ENCODE results near the gene NLRC3. TPM values are rescaled to one million over a fixed set of nuclear protein-coding genes. Genes with fewer than 3 reads are reported as not detected.

NLRC3 gene
- total RNA-seq, 1 experiment from 2014 or later: 0.26 TPM

DNA sequence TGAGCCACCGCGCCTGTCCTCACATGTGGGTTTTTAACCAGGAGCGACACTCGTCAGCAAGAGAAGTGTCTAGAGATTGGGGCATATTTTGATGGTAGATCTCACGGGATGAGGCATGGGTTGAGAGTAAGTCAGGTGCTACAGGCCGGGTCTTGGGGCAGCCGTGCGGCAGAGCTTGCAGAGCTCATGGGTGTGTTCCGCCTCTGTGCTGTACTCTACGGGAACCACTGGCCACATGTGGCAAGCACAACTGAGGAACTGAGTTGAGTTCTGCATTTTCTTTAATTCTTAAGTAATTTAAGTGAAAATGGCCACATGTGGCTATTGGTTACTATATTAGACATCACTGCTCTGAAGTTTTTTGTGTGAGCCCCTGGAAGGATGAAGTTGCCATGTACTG, 66.8 kb downstream of the NLRC3 start:
- TF ChIP-seq ZNF396 (CRISPR knock-in tag; IDR thresholded peaks at IDR 0.05; ENCODE audit: borderline replicate concordance) (no peak), JAZF1 (CRISPR knock-in tag; IDR thresholded peaks at IDR 0.05) (no peak), CBFB (CRISPR knock-in tag; IDR thresholded peaks at IDR 0.05; ENCODE audit: low read depth) (no peak), KAT7 (CRISPR knock-in tag; IDR thresholded peaks at IDR 0.05; ENCODE audit: borderline replicate concordance) (no peak), ZNF232 (CRISPR knock-in tag; IDR thresholded peaks at IDR 0.05) (no peak)
- TF ChIP-seq, protein P1, sequence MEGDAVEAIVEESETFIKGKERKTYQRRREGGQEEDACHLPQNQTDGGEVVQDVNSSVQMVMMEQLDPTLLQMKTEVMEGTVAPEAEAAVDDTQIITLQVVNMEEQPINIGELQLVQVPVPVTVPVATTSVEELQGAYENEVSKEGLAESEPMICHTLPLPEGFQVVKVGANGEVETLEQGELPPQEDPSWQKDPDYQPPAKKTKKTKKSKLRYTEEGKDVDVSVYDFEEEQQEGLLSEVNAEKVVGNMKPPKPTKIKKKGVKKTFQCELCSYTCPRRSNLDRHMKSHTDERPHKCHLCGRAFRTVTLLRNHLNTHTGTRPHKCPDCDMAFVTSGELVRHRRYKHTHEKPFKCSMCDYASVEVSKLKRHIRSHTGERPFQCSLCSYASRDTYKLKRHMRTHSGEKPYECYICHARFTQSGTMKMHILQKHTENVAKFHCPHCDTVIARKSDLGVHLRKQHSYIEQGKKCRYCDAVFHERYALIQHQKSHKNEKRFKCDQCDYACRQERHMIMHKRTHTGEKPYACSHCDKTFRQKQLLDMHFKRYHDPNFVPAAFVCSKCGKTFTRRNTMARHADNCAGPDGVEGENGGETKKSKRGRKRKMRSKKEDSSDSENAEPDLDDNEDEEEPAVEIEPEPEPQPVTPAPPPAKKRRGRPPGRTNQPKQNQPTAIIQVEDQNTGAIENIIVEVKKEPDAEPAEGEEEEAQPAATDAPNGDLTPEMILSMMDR (IDR thresholded peaks at IDR 0.05): no peak
- TF ChIP-seq, protein P2, sequence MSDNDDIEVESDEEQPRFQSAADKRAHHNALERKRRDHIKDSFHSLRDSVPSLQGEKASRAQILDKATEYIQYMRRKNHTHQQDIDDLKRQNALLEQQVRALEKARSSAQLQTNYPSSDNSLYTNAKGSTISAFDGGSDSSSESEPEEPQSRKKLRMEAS (CRISPR knock-in tag; IDR thresholded peaks at IDR 0.05): no peak
- TF ChIP-seq, protein P3, sequence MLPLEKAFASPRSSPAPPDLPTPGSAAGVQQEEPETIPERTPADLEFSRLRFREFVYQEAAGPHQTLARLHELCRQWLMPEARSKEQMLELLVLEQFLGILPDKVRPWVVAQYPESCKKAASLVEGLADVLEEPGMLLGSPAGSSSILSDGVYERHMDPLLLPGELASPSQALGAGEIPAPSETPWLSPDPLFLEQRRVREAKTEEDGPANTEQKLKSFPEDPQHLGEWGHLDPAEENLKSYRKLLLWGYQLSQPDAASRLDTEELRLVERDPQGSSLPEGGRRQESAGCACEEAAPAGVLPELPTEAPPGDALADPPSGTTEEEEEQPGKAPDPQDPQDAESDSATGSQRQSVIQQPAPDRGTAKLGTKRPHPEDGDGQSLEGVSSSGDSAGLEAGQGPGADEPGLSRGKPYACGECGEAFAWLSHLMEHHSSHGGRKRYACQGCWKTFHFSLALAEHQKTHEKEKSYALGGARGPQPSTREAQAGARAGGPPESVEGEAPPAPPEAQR (CRISPR knock-in tag; IDR thresholded peaks at IDR 0.05): no peak
- TF ChIP-seq, protein P4, sequence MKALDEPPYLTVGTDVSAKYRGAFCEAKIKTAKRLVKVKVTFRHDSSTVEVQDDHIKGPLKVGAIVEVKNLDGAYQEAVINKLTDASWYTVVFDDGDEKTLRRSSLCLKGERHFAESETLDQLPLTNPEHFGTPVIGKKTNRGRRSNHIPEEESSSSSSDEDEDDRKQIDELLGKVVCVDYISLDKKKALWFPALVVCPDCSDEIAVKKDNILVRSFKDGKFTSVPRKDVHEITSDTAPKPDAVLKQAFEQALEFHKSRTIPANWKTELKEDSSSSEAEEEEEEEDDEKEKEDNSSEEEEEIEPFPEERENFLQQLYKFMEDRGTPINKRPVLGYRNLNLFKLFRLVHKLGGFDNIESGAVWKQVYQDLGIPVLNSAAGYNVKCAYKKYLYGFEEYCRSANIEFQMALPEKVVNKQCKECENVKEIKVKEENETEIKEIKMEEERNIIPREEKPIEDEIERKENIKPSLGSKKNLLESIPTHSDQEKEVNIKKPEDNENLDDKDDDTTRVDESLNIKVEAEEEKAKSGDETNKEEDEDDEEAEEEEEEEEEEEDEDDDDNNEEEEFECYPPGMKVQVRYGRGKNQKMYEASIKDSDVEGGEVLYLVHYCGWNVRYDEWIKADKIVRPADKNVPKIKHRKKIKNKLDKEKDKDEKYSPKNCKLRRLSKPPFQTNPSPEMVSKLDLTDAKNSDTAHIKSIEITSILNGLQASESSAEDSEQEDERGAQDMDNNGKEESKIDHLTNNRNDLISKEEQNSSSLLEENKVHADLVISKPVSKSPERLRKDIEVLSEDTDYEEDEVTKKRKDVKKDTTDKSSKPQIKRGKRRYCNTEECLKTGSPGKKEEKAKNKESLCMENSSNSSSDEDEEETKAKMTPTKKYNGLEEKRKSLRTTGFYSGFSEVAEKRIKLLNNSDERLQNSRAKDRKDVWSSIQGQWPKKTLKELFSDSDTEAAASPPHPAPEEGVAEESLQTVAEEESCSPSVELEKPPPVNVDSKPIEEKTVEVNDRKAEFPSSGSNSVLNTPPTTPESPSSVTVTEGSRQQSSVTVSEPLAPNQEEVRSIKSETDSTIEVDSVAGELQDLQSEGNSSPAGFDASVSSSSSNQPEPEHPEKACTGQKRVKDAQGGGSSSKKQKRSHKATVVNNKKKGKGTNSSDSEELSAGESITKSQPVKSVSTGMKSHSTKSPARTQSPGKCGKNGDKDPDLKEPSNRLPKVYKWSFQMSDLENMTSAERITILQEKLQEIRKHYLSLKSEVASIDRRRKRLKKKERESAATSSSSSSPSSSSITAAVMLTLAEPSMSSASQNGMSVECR (CRISPR knock-in tag; IDR thresholded peaks at IDR 0.05; ENCODE audit: borderline replicate concordance): no peak
- TF ChIP-seq, protein P5, sequence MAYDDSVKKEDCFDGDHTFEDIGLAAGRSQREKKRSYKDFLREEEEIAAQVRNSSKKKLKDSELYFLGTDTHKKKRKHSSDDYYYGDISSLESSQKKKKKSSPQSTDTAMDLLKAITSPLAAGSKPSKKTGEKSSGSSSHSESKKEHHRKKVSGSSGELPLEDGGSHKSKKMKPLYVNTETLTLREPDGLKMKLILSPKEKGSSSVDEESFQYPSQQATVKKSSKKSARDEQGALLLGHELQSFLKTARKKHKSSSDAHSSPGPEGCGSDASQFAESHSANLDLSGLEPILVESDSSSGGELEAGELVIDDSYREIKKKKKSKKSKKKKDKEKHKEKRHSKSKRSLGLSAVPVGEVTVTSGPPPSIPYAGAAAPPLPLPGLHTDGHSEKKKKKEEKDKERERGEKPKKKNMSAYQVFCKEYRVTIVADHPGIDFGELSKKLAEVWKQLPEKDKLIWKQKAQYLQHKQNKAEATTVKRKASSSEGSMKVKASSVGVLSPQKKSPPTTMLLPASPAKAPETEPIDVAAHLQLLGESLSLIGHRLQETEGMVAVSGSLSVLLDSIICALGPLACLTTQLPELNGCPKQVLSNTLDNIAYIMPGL (CRISPR knock-in tag; IDR thresholded peaks at IDR 0.05): no peak
- TF ChIP-seq, protein P6, sequence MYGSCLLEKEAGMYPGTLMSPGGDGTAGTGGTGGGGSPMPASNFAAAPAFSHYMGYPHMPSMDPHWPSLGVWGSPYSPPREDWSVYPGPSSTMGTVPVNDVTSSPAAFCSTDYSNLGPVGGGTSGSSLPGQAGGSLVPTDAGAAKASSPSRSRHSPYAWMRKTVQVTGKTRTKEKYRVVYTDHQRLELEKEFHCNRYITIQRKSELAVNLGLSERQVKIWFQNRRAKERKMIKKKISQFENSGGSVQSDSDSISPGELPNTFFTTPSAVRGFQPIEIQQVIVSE (CRISPR knock-in tag; IDR thresholded peaks at IDR 0.05; ENCODE audit: borderline replicate concordance): no peak
- H3K27ac Mint-ChIP-seq: no peak overlapping the region
- ChIA-PET POLR2A (no interaction called here), CTCF (no interaction called here)
- no peak for DNase-seq (ENCODE audit: low spot score)
- no peak for ATAC-seq
- H3K4me3 Mint-ChIP-seq: no peak overlapping the region
- no peaks in the 10 kb centered on the region for H3K27me3 Mint-ChIP-seq (ENCODE audit: low read depth)
- no peaks in the 10 kb centered on the region for H3K9me3 Mint-ChIP-seq
- no peaks in the 10 kb centered on the region for H3K4me1 Mint-ChIP-seq
- peaks cover 34% of the 10 kb centered on the region for H3K36me3 Mint-ChIP-seq

DNA sequence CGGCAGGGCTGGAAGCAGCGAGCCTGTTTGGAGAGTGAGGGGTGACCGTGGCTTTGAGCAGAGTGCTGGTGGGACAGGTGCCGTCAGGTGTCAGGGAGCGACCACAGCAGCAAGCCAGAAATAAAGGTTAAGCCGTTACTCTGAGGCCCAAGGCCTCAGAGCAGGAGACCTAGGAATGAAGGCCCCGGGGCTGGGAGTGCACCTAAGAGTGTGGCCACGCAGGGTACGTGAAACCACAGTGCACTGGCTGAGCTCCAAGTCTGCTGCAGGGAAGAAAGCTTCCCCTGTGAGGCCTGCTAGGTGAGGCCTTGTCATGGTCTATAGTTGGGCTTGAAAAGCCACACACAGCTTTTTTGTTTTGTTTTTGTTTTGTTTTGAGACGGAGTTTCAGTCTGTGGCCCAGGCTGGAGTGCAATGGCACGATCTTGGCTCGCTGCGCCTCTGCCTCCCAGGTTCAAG, 67.7 kb downstream of the NLRC3 start:
- Mint-ChIP-seq H3K27me3 (ENCODE audit: low read depth) (no peaks in the 10 kb centered on the region), H3K36me3 (peaks cover 39% of the 10 kb centered on the region), H3K27ac (no peak overlapping the region), H3K4me1 (no peaks in the 10 kb centered on the region), H3K9me3 (no peaks in the 10 kb centered on the region), H3K4me3 (no peak overlapping the region)
- ATAC-seq (no peak), DNase-seq (ENCODE audit: low spot score) (no peak)
- POLR2A ChIA-PET: no interaction called here
- CTCF ChIA-PET: no interaction called here
- TF ChIP-seq ZBTB21 (CRISPR knock-in tag; IDR thresholded peaks at IDR 0.05; ENCODE audit: borderline replicate concordance) (no peak), MYBL2 (CRISPR knock-in tag; IDR thresholded peaks at IDR 0.05) (no peak), HMGA2 (CRISPR knock-in tag; IDR thresholded peaks at IDR 0.05) (no peak), ZNF263 (CRISPR knock-in tag; IDR thresholded peaks at IDR 0.05; ENCODE audit: low read depth) (no peak), ZNF671 (CRISPR knock-in tag; IDR thresholded peaks at IDR 0.05) (no peak)
- TF ChIP-seq, protein P5 (CRISPR knock-in tag; IDR thresholded peaks at IDR 0.05): no peak
- TF ChIP-seq, protein P7, sequence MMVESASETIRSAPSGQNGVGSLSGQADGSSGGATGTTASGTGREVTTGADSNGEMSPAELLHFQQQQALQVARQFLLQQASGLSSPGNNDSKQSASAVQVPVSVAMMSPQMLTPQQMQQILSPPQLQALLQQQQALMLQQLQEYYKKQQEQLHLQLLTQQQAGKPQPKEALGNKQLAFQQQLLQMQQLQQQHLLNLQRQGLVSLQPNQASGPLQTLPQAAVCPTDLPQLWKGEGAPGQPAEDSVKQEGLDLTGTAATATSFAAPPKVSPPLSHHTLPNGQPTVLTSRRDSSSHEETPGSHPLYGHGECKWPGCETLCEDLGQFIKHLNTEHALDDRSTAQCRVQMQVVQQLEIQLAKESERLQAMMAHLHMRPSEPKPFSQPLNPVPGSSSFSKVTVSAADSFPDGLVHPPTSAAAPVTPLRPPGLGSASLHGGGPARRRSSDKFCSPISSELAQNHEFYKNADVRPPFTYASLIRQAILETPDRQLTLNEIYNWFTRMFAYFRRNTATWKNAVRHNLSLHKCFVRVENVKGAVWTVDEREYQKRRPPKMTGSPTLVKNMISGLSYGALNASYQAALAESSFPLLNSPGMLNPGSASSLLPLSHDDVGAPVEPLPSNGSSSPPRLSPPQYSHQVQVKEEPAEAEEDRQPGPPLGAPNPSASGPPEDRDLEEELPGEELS (CRISPR knock-in tag; IDR thresholded peaks at IDR 0.05): no peak
- TF ChIP-seq, protein P8, sequence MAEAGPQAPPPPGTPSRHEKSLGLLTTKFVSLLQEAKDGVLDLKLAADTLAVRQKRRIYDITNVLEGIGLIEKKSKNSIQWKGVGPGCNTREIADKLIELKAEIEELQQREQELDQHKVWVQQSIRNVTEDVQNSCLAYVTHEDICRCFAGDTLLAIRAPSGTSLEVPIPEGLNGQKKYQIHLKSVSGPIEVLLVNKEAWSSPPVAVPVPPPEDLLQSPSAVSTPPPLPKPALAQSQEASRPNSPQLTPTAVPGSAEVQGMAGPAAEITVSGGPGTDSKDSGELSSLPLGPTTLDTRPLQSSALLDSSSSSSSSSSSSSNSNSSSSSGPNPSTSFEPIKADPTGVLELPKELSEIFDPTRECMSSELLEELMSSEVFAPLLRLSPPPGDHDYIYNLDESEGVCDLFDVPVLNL (CRISPR knock-in tag; IDR thresholded peaks at IDR 0.05; ENCODE audit: borderline replicate concordance, low read depth): no peak
